HFF-Myc (cell line): Measurements from ENCODE around the gene IL17RD.

Experiments used
- DNase-seq: peaks from one replicate; pipeline ENCODE4 v3.0.0-alpha.2; 2011; ENCODE audit warnings: low read depth; ENCODE audit errors: extremely low read depth
- H3K4me3 ChIP-seq: replicated peaks from 2 replicates; pipeline ENCODE4 v1.5.1; 2011; ENCODE audit warnings: low read depth, mild to moderate bottlenecking, control low read depth, low read length
- CTCF ChIP-seq: IDR thresholded peaks from 2 replicates; pipeline ENCODE4 v1.5.1; 2012; ENCODE audit warnings: mild to moderate bottlenecking, low read depth, low read length, control low read depth; ENCODE audit errors: missing control alignments

IL17RD gene

GRCh38 chr3:57152151-57153143 is 12.7 kb downstream of the IL17RD start:
- H3K4me3 ChIP-seq: no peak overlapping the region

GRCh38 chr3:57151749-57152148 is 13.4 kb downstream of the IL17RD start:
- H3K4me3 ChIP-seq: no peak overlapping the region
- no peak for TF ChIP-seq CTCF
- DNase-seq: no peak

More at GRCh38 chr3:57152151-57153143, 12.7 kb downstream of the IL17RD start:
- TF ChIP-seq CTCF: no peak
- no peak for DNase-seq

GRCh38 chr3:57151021-57151449 is 14.1 kb downstream of the IL17RD start:
- no peak for DNase-seq
- H3K4me3 ChIP-seq: no peak overlapping the region
- no peak for TF ChIP-seq CTCF

- no peak overlapping the region for H3K4me3 ChIP-seq
- DNase-seq: no peak
- TF ChIP-seq CTCF: no peak
These were observed 15.0 kb downstream of the IL17RD start for GRCh38 chr3:57150113-57150581.

- DNase-seq: no peak
- no peak overlapping the region for H3K4me3 ChIP-seq
- TF ChIP-seq CTCF: no peak
These were observed 18.1 kb downstream of the IL17RD start for GRCh38 chr3:57147071-57147470.

- TF ChIP-seq CTCF: no peak
- no peak overlapping the region for H3K4me3 ChIP-seq
- DNase-seq: no peak
These were observed 19.3 kb downstream of the IL17RD start for GRCh38 chr3:57145852-57146251.
